K562 (cell line): ENCODE results near the gene BAG5. TPM values are rescaled to one million over a fixed set of nuclear protein-coding genes. Genes with fewer than 3 reads are reported as not detected.

Experiments
- ATAC-seq: fragments of 200-7000 bp; cut with Tn5 transposase; 3 replicates; pipeline ENCODE4 v1.9.1; 2020; ENCODE audit warnings: moderate library complexity
- BruUV-seq: library from RNA; stranded (reverse); fragments of 400-500 nt; replicated peaks from 2 replicates; lab custom pipeline; 2021; lab: Mats Ljungman, UMichigan
- CTCF ChIA-PET: fragments of 300-600 bp; formaldehyde crosslinking; extraction: SDS; loops from one replicate; lab custom pipeline; 2021; ENCODE audit warnings: low intra/inter-chr PET ratio; lab: Yijun Ruan, JAX
- POLR2A ChIA-PET: fragments of 300-600, 350-650 bp; sonication (Branson Sonifier 250); formaldehyde crosslinking; extraction: SDS; loops from one replicate; lab custom pipeline; 2021; ENCODE audit warnings: antibody characterized with exemption, inconsistent platforms; lab: Yijun Ruan, JAX
- DNase-seq, 4 experiments: peaks; one replicate each; pipeline versions ENCODE4 v3.0.0 to v3.0.0-alpha.2; 2011 to 2018; ENCODE audit warnings: low spot score in 3 of 4, mixed read lengths in 3 of 4; ENCODE audit errors: extremely low read depth in 1 of 4
- FAIRE-seq: peaks from 2 replicates; lab custom pipeline; 2011; peaks lifted over from hg19 to GRCh38; lab: Jason Lieb, UNC
- H2AFZ ChIP-seq: 2 replicates; pipeline ENCODE4 v1.6.0; 2011; ENCODE audit warnings: low read depth, low read length, control low read depth, inconsistent platforms
- H3K27ac ChIP-seq: fragments of 200-600 bp; 3 replicates; pipeline ENCODE4 v1.8.0; 2011; ENCODE audit warnings: low read depth, mild to moderate bottlenecking, control low read depth, inconsistent platforms, low read length, moderate library complexity, mixed read lengths; ENCODE audit errors: extremely low read depth
- H3K27me3 ChIP-seq, 2 experiments: fragments of 300-600 bp in 1 of 2; 2 replicates in 1 of 2; 3 replicates in 1 of 2; pipeline versions ENCODE4 v1.6.0 to v1.8.0; 2011; ENCODE audit warnings: inconsistent platforms in 2 of 2, low read length in 2 of 2, mild to moderate bottlenecking in 1 of 2, mixed read lengths in 1 of 2, moderate library complexity in 1 of 2; ENCODE audit not compliant: control insufficient read depth in 2 of 2, insufficient read depth in 2 of 2
- H3K36me3 ChIP-seq: fragments of 300-600 bp; 3 replicates; pipeline ENCODE4 v1.8.0; 2011; ENCODE audit warnings: mild to moderate bottlenecking, low read length, inconsistent platforms; ENCODE audit not compliant: control insufficient read depth, insufficient read depth
- H3K4me1 ChIP-seq, 2 experiments: fragments of 200-600 bp in 1 of 2; replicated peaks in 1 of 2; 2 replicates in 1 of 2; 3 replicates in 1 of 2; pipeline versions ENCODE4 v1.5.1 to v1.8.0; 2011; ENCODE audit warnings: inconsistent platforms in 2 of 2, low read length in 2 of 2, mild to moderate bottlenecking in 1 of 2, mixed read lengths in 1 of 2, moderate library complexity in 1 of 2; ENCODE audit not compliant: control insufficient read depth in 2 of 2, insufficient read depth in 2 of 2
- H3K4me2 ChIP-seq: 2 replicates; pipeline ENCODE4 v1.6.1; 2011; ENCODE audit warnings: low read length, control low read depth, inconsistent platforms, mixed read lengths; ENCODE audit not compliant: insufficient read depth
- H3K4me3 ChIP-seq: fragments of 200-600 bp; sonication (generic), shearing (Covaris generic); 2 replicates; pipeline ENCODE4 v1.5.1; 2016; ENCODE audit warnings: control low read depth, inconsistent platforms
- H3K79me2 ChIP-seq: fragments of 200-600 bp; 3 replicates; pipeline ENCODE4 v1.8.0; 2011; ENCODE audit warnings: low read length, inconsistent platforms; ENCODE audit not compliant: control insufficient read depth, insufficient read depth
- H3K9ac ChIP-seq, 2 experiments: 2 replicates each; pipeline versions ENCODE4 v1.6.0 to v1.6.1; 2011; ENCODE audit warnings: low read depth in 2 of 2, low read length in 2 of 2, control low read depth in 1 of 2, inconsistent platforms in 1 of 2, mild to moderate bottlenecking in 1 of 2, mixed read lengths in 1 of 2; ENCODE audit not compliant: insufficient read depth in 1 of 2
- H3K9me1 ChIP-seq: one replicate; pipeline ENCODE4 v1.6.0; 2011; ENCODE audit warnings: inconsistent platforms, mild to moderate bottlenecking, low read length, moderate library complexity; ENCODE audit not compliant: control insufficient read depth, insufficient read depth
- H3K9me3 ChIP-seq: replicated peaks from 2 replicates; pipeline ENCODE4 v1.5.1; 2011; ENCODE audit warnings: low read depth, low read length, inconsistent platforms; ENCODE audit not compliant: control insufficient read depth, insufficient read depth
- H4K20me1 ChIP-seq: replicated peaks from 2 replicates; pipeline ENCODE4 v1.6.1; 2011; ENCODE audit warnings: low read length, inconsistent platforms, mixed read lengths; ENCODE audit not compliant: control insufficient read depth, insufficient read depth
- PCBP2 ChIP-seq: fragments of 200-400 bp; formaldehyde crosslinking; IDR thresholded peaks from 2 replicates; pipeline ENCODE4 v1.6.1; 2018; ENCODE audit warnings: low read length, low read depth, mild to moderate bottlenecking, moderate library complexity; ENCODE audit not compliant: poor library complexity, severe bottlenecking
- POLR2G ChIP-seq: fragments of 200-400 bp; formaldehyde crosslinking; IDR thresholded peaks from 2 replicates; pipeline ENCODE4 v1.6.1; 2017; ENCODE audit warnings: low read depth, mild to moderate bottlenecking, antibody characterized with exemption, low read length, moderate library complexity
- ZFP36 ChIP-seq: fragments of 150-350 bp; IDR thresholded peaks from 2 replicates; pipeline ENCODE4 v1.6.1; 2018; ENCODE audit warnings: low read length, low read depth; ENCODE audit not compliant: partially characterized antibody
- ZNF592 ChIP-seq: fragments of 450-650 bp; IDR thresholded peaks from 2 replicates; pipeline ENCODE4 v1.6.1; 2017; ENCODE audit warnings: antibody characterized with exemption, mild to moderate bottlenecking
- WGBS: fragments of 100-300 bp; shearing (Covaris generic); methylation state at CpG from one replicate; pipeline ENCODE4 v1.1.6; 2016; ENCODE audit warnings: low coverage, mixed read lengths; ENCODE audit not compliant: insufficient coverage; ENCODE audit errors: missing lambda C conversion rate; 5-methylcytosine and 5-hydroxymethylcytosine counted together
- in situ Hi-C: fragments of 300-500 bp; cut with MboI; formaldehyde crosslinking; loops from 4 replicates; pipeline ENCODE4 v1.15.0; 2018; ENCODE audit warnings: inconsistent platforms, mixed read lengths
- intact Hi-C: fragments of 100-400 bp; cut with micrococcal nuclease; formaldehyde crosslinking; loops from 2 replicates; pipeline ENCODE4 v1.14.2; 2022
- polyA plus RNA-seq, 8 experiments: library from polyadenylated mRNA; depleted of rRNA in 4 of 8; stranded (reverse) in 5 of 8; unstranded in 3 of 8; fragments of >200 nt; fragmentation: Nextera tagmentation in 2 of 8; fragmentation: Illumina TruSeq in 1 of 8; extraction: Ambion mirVana in 2 of 8; extraction: Trizol in 1 of 8; gene quantifications; 2 replicates each; pipeline versions ENCODE4 v1.2.1 to v1.2.3, GENCODE V29; 2011 to 2014; ENCODE audit warnings: inconsistent platforms in 1 of 8, missing spikeins in 1 of 8
- total RNA-seq, 7 experiments: library from RNA; depleted of rRNA in 6 of 7; stranded (reverse); fragments of >200 nt in 6 of 7; fragmentation: Illumina TruSeq in 2 of 7; extraction: Trizol in 2 of 7; gene quantifications; 2 replicates each; pipeline versions ENCODE4 v1.2.1 to v1.2.3, GENCODE V29; 2011 to 2021; ENCODE audit warnings: low replicate concordance in 1 of 7

Gene BAG5
- total and polyA plus RNA-seq, 9 of the 15 experiments (the other 6 are each of a cell fraction or from before 2014, with no cell fraction given): 7.9 to 21.4 (median 13.2) TPM

DNA sequence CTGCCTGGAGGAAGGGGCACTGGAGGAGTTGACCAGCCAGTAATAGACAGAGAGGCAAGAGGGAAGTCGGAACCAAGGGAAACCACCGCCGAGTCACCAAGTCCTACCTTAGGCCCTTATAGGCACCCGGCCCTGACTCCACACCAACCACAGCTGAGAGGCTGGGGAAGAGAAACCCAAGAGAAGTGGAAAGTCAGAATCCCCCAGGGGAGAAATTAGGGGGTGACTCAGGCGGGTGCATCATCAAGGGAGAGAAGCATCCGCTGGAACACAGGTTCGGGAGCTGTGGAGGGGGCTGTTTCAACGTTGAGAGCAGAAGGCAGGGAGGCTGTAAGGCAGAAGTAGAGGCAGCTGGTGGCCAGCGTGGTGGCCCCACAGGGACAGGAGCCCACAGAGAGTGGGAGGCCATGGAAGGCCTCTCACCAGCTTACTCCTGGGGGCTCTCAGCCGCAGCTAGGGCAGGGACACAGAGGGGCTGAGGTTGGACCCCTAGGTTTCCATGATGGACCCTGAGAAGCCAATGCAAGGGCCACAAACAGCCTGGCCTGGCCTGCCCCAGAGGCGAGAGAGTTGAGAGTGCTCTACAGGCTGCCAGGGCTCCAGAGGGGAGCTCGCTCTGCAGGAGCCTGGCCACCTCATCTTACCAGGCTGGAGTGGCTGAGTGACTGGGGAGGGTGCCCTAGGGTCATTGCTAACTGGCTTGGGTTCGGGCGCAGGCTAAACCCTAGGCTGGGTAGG is 34.9 kb downstream of the BAG5 start:
- 63% methylated on average over 6 of the region's 14 CpGs for WGBS
- peaks cover 32% of the 10 kb centered on the region for H3K79me2 ChIP-seq
- H3K36me3 ChIP-seq: peaks cover 19% of the 10 kb centered on the region; the same call in 2 of the 3 replicates
- ATAC-seq: peak; percentile 14
- TF ChIP-seq ZFP36 (peak; percentile 30), POLR2G (0 out of 2 replicates have a peak, but pooled peaks have one; percentile 22), ZNF592 (0 out of 2 replicates have a peak, but pooled peaks have one; percentile 18), PCBP2 (no peak)
- FAIRE-seq: no peak
- peak overlapping the region; percentile 85 for H3K4me2 ChIP-seq
- no peaks in the 10 kb centered on the region; the same call in 1 of the 2 replicates for H4K20me1 ChIP-seq
- H3K9ac ChIP-seq: peak overlapping the region; percentile 73 to 93; a peak in 3 of 4 replicates
- DNase-seq: no peak
- peaks cover 21 to 85% of the 10 kb centered on the region in 2 experiments; a peak in 4 of 5 replicates for H3K4me1 ChIP-seq
- no peak overlapping the region for H2AFZ ChIP-seq
- H3K4me3 ChIP-seq: peak overlapping the region; percentile 92; the same call in 1 of the 2 replicates
- no peaks in the 10 kb centered on the region for H3K9me3 ChIP-seq
- CTCF ChIA-PET: no interaction called here
- intact Hi-C loops (loop anchor here (10.0 kb wide), 1 partner anchor 133 kb away; no protein-coding TSS in a partner anchor), in situ Hi-C loops (no loop called here)
- peaks cover 6% of the 10 kb centered on the region for H3K9me1 ChIP-seq
- no peaks in the 10 kb centered on the region for H3K27me3 ChIP-seq
- H3K27ac ChIP-seq: 0 out of 3 replicates have a peak overlapping the region, but pooled peaks have one; percentile 86
- no TSS peak for BruUV-seq
- POLR2A ChIA-PET: interaction anchor here (0.7 to 1.5 kb wide), 8 partner anchors 9 to 925 kb away, joined by 3 to 9 read pairs (median 3); no protein-coding TSS in a partner anchor
